ENCODE data around the gene CCM2.

The CCM2 gene

GRCh38 chr7:45000093-45001032 lies at the start of gene CCM2:
TSS of gene CCM2 (plus strand) at chr7:45000201. CDS start at chr7:45000334, 133 bp downstream.
- no peak for DNase-seq

GRCh38 chr7:44953156-44953555 lies 46.8 kb upstream of the CCM2 start:
- no peak for DNase-seq

GRCh38 chr7:44955733-44956132 lies 44.3 kb upstream of the CCM2 start:
- DNase-seq: no peak

- DNase-seq: no peak
Measured at GRCh38 chr7:44956157-44956766, 43.7 kb upstream of the CCM2 start.

GRCh38 chr7:44958645-44959344 lies 41.2 kb upstream of the CCM2 start:
- DNase-seq: no peak

- DNase-seq: no peak
Measured at GRCh38 chr7:44959433-44959951, 40.5 kb upstream of the CCM2 start.

GRCh38 chr7:44960011-44960580 lies 39.9 kb upstream of the CCM2 start:
- no peak for DNase-seq

- DNase-seq: no peak
Measured at GRCh38 chr7:44961844-44962482, 38.0 kb upstream of the CCM2 start.

- no peak for DNase-seq
Measured at GRCh38 chr7:44962483-44963251, 37.3 kb upstream of the CCM2 start.

- DNase-seq: no peak
Measured at GRCh38 chr7:44963364-44964290, 36.4 kb upstream of the CCM2 start.

- no peak for DNase-seq
Measured at GRCh38 chr7:44964384-44964830, 35.6 kb upstream of the CCM2 start.

- DNase-seq: no peak
Measured at GRCh38 chr7:44964831-44965440, 35.1 kb upstream of the CCM2 start.

GRCh38 chr7:44965441-44965903 lies 34.5 kb upstream of the CCM2 start:
- DNase-seq: no peak

- DNase-seq: no peak
Measured at GRCh38 chr7:44965937-44966730, 33.9 kb upstream of the CCM2 start.

- DNase-seq: no peak
Measured at GRCh38 chr7:44966731-44967538, 33.1 kb upstream of the CCM2 start.

GRCh38 chr7:44967571-44968446 lies 32.2 kb upstream of the CCM2 start:
- DNase-seq: no peak

Data from NCI-H1930 (cell line).